Caco-2 (cell line): Measurements from ENCODE around the gene EIF3K. TPM values are rescaled to one million over a fixed set of nuclear protein-coding genes. Genes with fewer than 3 reads are reported as not detected.

Source experiments
- BruUV-seq: library from RNA; stranded (reverse); fragments of 400-500 nt; replicated peaks from 2 replicates; lab custom pipeline; 2021; lab: Mats Ljungman, UMichigan
- CTCF ChIA-PET: fragments of 300-600 bp; sonication (Branson Sonifier 250); formaldehyde crosslinking; loops from one replicate; lab custom pipeline; 2022; ENCODE audit warnings: antibody characterized with exemption; lab: Charles Lee
- POLR2A ChIA-PET: fragments of 300-600 bp; sonication (Branson Sonifier 250); formaldehyde crosslinking; loops from one replicate; lab custom pipeline; 2022; ENCODE audit warnings: antibody characterized with exemption; lab: Charles Lee
- DNase-seq, 2 experiments: peaks; one replicate each; pipeline versions ENCODE4 v3.0.0 to v3.0.0-alpha.2; 2020 to 2022
- H3K27me3 ChIP-seq: replicated peaks from 2 replicates; pipeline ENCODE4 v1.6.0; 2011; ENCODE audit warnings: low read length; ENCODE audit not compliant: control insufficient read depth, insufficient read depth
- H3K36me3 ChIP-seq: 2 replicates; pipeline ENCODE4 v1.5.1; 2011; ENCODE audit warnings: low read length; ENCODE audit not compliant: control insufficient read depth, insufficient read depth
- H3K4me1 ChIP-seq: fragments of 250-450 bp; sonication (Bioruptor Pico); 2 replicates; pipeline ENCODE4 v1.5.1; 2020; ENCODE audit warnings: mild to moderate bottlenecking
- H3K4me3 ChIP-seq: 2 replicates; pipeline ENCODE4 v1.5.1; 2011; ENCODE audit warnings: low read depth, mild to moderate bottlenecking, control low read depth, low read length
- H3K9me3 ChIP-seq: fragments of 250-450 bp; sonication (Bioruptor Pico); 2 replicates; pipeline ENCODE4 v1.5.1; 2020; ENCODE audit warnings: mild to moderate bottlenecking, moderate library complexity
- H3K27ac Mint-ChIP-seq: one replicate; pipeline ENCODE4 v1.8.0; 2022; ENCODE audit warnings: mixed read lengths; ENCODE audit not compliant: unreplicated experiment
- H3K27me3 Mint-ChIP-seq: one replicate; pipeline ENCODE4 v1.8.0; 2022; ENCODE audit warnings: mixed read lengths; ENCODE audit not compliant: insufficient read depth, unreplicated experiment
- H3K36me3 Mint-ChIP-seq: one replicate; pipeline ENCODE4 v1.8.0; 2022; ENCODE audit warnings: mild to moderate bottlenecking, mixed read lengths; ENCODE audit not compliant: insufficient read depth, unreplicated experiment
- H3K4me1 Mint-ChIP-seq: one replicate; pipeline ENCODE4 v1.8.0; 2022; ENCODE audit warnings: low read depth, mixed read lengths; ENCODE audit not compliant: unreplicated experiment
- H3K4me3 Mint-ChIP-seq: one replicate; pipeline ENCODE4 v1.8.0; 2022; ENCODE audit warnings: mild to moderate bottlenecking, moderate library complexity, mixed read lengths; ENCODE audit not compliant: unreplicated experiment
- H3K9me3 Mint-ChIP-seq: one replicate; pipeline ENCODE4 v1.8.0; 2022; ENCODE audit warnings: mixed read lengths; ENCODE audit not compliant: unreplicated experiment
- CTCF ChIP-seq, 2 experiments: fragments of 200-600 bp in 1 of 2; IDR thresholded peaks; 1 replicate in 1 of 2; 2 replicates in 1 of 2; pipeline versions ENCODE4 v1.5.1 to v1.8.0; 2011 to 2022; ENCODE audit warnings: antibody characterized with exemption in 1 of 2, control low read depth in 1 of 2, inconsistent platforms in 1 of 2, low read depth in 1 of 2, low read length in 1 of 2, mild to moderate bottlenecking in 1 of 2, moderate library complexity in 1 of 2; ENCODE audit not compliant: insufficient read depth in 1 of 2, severe bottlenecking in 1 of 2, unreplicated experiment in 1 of 2
- intact Hi-C: fragments of 100-400 bp; cut with micrococcal nuclease; formaldehyde crosslinking; loops from one replicate; pipeline ENCODE4 v1.10.0; 2022; ENCODE audit not compliant: unreplicated experiment
- total RNA-seq: library from RNA; stranded (reverse); gene quantifications from 2 replicates; pipeline ENCODE4 v1.2.3, GENCODE V29; 2022

EIF3K gene
- total RNA-seq, 1 experiment from 2014 or later: 354 TPM

- Mint-ChIP-seq H3K27me3 (no peaks in the 10 kb centered on the region), H3K27ac (no peak overlapping the region), H3K4me3 (no peak overlapping the region), H3K9me3 (no peaks in the 10 kb centered on the region), H3K36me3 (no peaks in the 10 kb centered on the region), H3K4me1 (peaks cover 6% of the 10 kb centered on the region)
- intact Hi-C loops: no loop called here
- POLR2A ChIA-PET: no interaction called here
- no peaks in the 10 kb centered on the region for H3K9me3 ChIP-seq
- H3K4me3 ChIP-seq: no peak overlapping the region
- no peak for DNase-seq
- BruUV-seq: no TSS peak
- no peaks in the 10 kb centered on the region for H3K27me3 ChIP-seq
- H3K36me3 ChIP-seq: no peaks in the 10 kb centered on the region
- no peak for TF ChIP-seq CTCF (IDR thresholded peaks at IDR 0.05; ENCODE audit: insufficient read depth in 1 of 2, low read depth in 1 of 2, low read length in 1 of 2, severe bottlenecking in 1 of 2, unreplicated experiment in 1 of 2)
- no peaks in the 10 kb centered on the region for H3K4me1 ChIP-seq
- CTCF ChIA-PET: interaction anchor here (1.1 kb wide), 1 partner anchor 38 kb away, joined by 3 read pairs; the partner anchor contains the start of gene MAP4K1
These were observed 38.9 kb upstream of the EIF3K start for GRCh38 chr19:38580080-38580479.

- POLR2A ChIA-PET: no interaction called here
- TF ChIP-seq CTCF (IDR thresholded peaks at IDR 0.05; ENCODE audit: insufficient read depth in 1 of 2, low read depth in 1 of 2, low read length in 1 of 2, severe bottlenecking in 1 of 2, unreplicated experiment in 1 of 2): no peak
- no peak for DNase-seq
- H3K36me3 ChIP-seq: no peaks in the 10 kb centered on the region
- CTCF ChIA-PET: interaction anchor here (0.6 kb wide), 1 partner anchor 642 kb away, joined by 3 read pairs; no protein-coding TSS in a partner anchor
- no TSS peak for BruUV-seq
- H3K9me3 Mint-ChIP-seq: no peaks in the 10 kb centered on the region
- intact Hi-C loops: no loop called here
- H3K27me3 Mint-ChIP-seq: no peaks in the 10 kb centered on the region
- H3K4me3 ChIP-seq: no peak overlapping the region
- H3K4me3 Mint-ChIP-seq: no peak overlapping the region
- H3K36me3 Mint-ChIP-seq: no peaks in the 10 kb centered on the region
- no peak overlapping the region for H3K27ac Mint-ChIP-seq
- H3K4me1 Mint-ChIP-seq: peaks cover 6% of the 10 kb centered on the region
- no peaks in the 10 kb centered on the region for H3K4me1 ChIP-seq
- no peaks in the 10 kb centered on the region for H3K27me3 ChIP-seq
- H3K9me3 ChIP-seq: no peaks in the 10 kb centered on the region
These were observed 35.6 kb upstream of the EIF3K start for GRCh38 chr19:38583219-38583984.

- no peak for TF ChIP-seq CTCF (IDR thresholded peaks at IDR 0.05; ENCODE audit: insufficient read depth in 1 of 2, low read depth in 1 of 2, low read length in 1 of 2, severe bottlenecking in 1 of 2, unreplicated experiment in 1 of 2)
- peaks cover 6% of the 10 kb centered on the region for H3K4me1 Mint-ChIP-seq
- H3K9me3 Mint-ChIP-seq: no peaks in the 10 kb centered on the region
- CTCF ChIA-PET: no interaction called here
- H3K4me3 Mint-ChIP-seq: no peak overlapping the region
- no TSS peak for BruUV-seq
- no peak overlapping the region for H3K27ac Mint-ChIP-seq
- no peaks in the 10 kb centered on the region for H3K36me3 Mint-ChIP-seq
- no peaks in the 10 kb centered on the region for H3K27me3 ChIP-seq
- no peaks in the 10 kb centered on the region for H3K27me3 Mint-ChIP-seq
- no peak overlapping the region for H3K4me3 ChIP-seq
- H3K36me3 ChIP-seq: no peaks in the 10 kb centered on the region
- no peak for DNase-seq
- H3K4me1 ChIP-seq: no peaks in the 10 kb centered on the region
- POLR2A ChIA-PET: no interaction called here
- H3K9me3 ChIP-seq: no peaks in the 10 kb centered on the region
- intact Hi-C loops: no loop called here
These were observed 35.0 kb upstream of the EIF3K start for GRCh38 chr19:38583985-38584305.
